Measurements from ENCODE around the gene MMS22L.

The MMS22L gene

DNA sequence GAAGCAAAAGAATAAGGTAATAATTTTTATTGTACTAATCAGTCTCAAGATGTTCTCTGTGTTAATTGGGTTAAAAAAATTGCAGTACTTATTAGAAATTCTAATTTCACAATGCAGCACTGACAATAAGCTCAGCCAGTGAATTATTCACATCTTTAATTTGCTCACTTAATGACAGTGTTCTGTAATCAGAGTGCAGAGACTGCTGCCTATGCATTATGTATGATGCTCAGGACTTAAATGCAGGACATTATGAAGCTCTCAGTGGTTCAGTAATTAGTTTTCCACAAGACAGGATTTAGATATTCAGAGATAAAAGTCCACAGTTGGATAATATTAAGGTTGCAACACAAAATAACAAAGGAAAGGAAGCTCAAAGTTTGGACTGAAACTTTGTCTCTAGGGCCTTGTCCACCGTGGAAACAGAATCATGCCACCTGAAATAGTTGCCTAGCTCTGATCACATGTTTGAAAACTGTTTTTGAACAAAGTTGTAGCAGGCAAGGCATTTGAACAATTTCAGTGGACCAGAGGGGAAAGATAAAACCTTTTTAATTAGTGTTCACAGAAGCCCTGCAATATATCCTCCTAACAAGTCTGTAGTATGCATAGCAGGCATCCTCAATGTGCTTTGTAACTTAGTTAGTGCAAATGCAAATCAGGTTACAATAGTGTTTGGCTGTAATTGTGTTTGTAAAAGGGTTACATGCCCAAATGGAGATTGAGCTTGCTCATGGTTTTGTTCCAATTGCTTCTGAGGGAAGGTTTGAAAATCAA is 23.7 kb upstream of the MMS22L start:
- no peak overlapping the region for H3K4me3 ChIP-seq (replicated peaks; ENCODE audit: low read depth, low read length)
- TF ChIP-seq, protein P1, sequence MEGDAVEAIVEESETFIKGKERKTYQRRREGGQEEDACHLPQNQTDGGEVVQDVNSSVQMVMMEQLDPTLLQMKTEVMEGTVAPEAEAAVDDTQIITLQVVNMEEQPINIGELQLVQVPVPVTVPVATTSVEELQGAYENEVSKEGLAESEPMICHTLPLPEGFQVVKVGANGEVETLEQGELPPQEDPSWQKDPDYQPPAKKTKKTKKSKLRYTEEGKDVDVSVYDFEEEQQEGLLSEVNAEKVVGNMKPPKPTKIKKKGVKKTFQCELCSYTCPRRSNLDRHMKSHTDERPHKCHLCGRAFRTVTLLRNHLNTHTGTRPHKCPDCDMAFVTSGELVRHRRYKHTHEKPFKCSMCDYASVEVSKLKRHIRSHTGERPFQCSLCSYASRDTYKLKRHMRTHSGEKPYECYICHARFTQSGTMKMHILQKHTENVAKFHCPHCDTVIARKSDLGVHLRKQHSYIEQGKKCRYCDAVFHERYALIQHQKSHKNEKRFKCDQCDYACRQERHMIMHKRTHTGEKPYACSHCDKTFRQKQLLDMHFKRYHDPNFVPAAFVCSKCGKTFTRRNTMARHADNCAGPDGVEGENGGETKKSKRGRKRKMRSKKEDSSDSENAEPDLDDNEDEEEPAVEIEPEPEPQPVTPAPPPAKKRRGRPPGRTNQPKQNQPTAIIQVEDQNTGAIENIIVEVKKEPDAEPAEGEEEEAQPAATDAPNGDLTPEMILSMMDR (IDR thresholded peaks at IDR 0.05; ENCODE audit: low read length, missing control alignments): no peak
- no peak for DNase-seq (ENCODE audit: low read depth)

DNA sequence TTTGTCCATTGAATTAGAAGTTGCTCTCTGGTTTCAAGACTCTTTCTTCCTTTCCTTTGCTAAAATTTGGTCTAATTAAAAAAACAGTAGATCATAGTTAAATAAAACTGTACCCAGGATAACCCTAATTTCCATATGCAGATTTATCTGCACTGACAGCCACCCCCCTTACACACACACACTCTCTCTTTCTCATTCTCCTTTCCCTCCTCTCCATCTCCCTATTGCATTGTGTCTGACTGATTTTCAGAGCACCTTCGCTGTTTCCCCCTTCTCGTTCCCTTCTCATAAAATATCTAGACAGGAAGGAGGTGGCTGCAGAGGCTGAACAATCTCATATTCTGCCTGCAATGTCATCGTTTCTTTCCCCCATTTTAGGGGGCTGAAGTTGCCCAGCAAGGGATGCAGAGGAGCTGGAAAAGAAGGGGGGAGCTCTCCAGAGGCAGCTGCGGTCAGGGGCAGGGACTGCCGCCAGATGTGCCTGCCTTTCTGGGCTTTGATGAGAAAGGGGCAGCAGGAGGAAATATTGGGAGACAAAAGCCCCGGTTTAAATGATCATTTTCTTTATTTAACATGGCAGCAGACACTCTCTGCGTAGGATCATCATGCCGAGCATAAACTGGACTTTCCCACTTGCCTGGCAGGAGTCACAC is 22.5 kb upstream of the MMS22L start:
- TF ChIP-seq, protein P1 (IDR thresholded peaks at IDR 0.05; ENCODE audit: low read length, missing control alignments): no peak
- DNase-seq (ENCODE audit: low read depth): no peak

DNA sequence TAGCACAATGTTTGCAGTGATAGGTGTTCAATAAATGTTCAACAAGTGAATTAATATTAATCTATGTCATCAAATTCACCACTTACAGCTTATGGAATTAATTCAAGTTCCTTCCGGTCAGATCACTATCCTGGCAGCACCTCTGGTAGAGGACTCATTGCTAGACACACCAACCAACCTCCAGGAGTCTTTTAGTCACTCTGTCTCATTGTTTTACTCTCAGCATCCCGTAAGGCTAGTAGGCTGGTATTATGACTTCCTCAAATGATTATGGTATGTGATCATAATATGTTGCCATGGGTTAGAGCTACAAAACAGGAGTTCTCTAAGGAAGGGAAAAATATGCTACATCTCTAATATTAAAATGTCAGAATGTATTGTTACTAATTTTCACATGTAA is 21.7 kb upstream of the MMS22L start:
- no peak for DNase-seq (ENCODE audit: low read depth)
- H3K4me3 ChIP-seq (replicated peaks; ENCODE audit: low read depth, low read length): no peak overlapping the region
- TF ChIP-seq, protein P1 (IDR thresholded peaks at IDR 0.05; ENCODE audit: low read length, missing control alignments): no peak

More for the DNA sequence above, 22.5 kb upstream of the MMS22L start:
- H3K4me3 ChIP-seq (replicated peaks; ENCODE audit: low read depth, low read length): no peak overlapping the region

DNA sequence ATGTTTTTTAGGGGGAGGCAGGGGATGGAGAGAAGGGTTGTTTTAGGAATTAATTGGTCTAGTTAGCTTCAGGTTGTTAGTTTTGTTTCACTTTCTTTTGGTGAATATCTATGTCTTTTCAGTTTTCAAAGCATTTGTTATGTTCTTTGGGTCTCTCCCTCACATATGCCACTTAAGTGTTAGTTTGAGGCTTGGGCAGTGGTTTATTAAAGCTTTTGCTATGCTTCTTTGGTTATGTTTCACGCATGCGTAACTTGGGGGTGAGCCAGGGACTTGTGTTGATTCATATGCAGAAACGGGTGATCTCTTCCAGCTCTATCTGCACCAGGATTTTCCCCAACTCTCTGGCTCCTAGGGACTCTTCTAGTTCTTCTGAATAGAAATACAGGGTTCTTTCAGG is 11.4 kb upstream of the MMS22L start:
- H3K4me3 ChIP-seq (replicated peaks; ENCODE audit: low read depth, low read length): no peak overlapping the region
- DNase-seq (ENCODE audit: low read depth): peak; percentile 16

DNA sequence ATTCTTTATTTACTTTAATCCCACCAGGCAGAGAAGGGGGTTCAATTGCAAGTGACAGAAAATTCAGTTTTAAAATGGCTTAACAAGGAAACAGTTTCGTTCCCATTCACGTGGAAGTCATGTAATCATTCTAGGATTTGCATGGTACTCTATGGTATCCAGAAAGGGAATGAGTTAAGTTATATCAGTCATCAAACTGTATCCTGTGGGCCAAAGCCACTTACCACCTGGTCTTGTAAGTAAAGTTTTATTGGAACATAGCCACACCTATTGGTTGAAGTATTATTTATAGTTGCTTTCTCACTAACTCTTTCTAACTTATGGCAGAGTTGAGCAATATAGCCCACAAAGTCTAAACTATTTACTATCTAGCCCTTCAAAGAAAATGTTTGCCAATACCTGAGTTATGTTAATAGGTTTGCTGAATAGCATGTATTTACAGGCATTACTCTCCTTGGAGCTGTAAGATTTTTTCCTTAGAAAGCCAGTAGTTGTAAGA is 10.2 kb upstream of the MMS22L start:
- TF ChIP-seq, protein P1 (IDR thresholded peaks at IDR 0.05; ENCODE audit: low read length, missing control alignments): no peak
- DNase-seq (ENCODE audit: low read depth): no peak
- no peak overlapping the region for H3K4me3 ChIP-seq (replicated peaks; ENCODE audit: low read depth, low read length)

More for the DNA sequence above, 11.4 kb upstream of the MMS22L start:
- TF ChIP-seq, protein P1 (IDR thresholded peaks at IDR 0.05; ENCODE audit: low read length, missing control alignments): no peak

DNA sequence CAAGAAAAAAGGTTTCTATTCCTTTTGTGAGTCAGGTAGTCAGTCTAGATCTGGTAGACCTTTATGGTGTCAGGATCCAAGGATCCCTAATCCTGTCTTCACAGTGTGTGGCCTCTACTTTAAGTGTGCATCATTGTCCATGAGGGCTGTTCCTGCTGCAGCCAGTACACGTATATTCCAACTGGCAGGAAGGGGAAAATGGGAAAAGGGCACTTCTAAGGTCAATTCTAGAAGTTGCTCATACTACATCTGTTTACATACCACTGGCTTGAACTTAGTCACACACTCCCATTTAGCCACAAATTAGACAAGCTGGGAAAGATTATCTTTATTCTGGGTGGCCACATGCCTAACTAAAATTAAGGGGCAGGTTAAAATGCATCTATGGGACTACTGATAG is 9.7 kb upstream of the MMS22L start:
- TF ChIP-seq, protein P1 (IDR thresholded peaks at IDR 0.05; ENCODE audit: low read length, missing control alignments): no peak
- H3K4me3 ChIP-seq (replicated peaks; ENCODE audit: low read depth, low read length): no peak overlapping the region
- DNase-seq (ENCODE audit: low read depth): no peak
